22Rv1 (cell line): ENCODE data around the gene ABCB8.

ENCODE experiments used
- H3K27ac ChIP-seq: fragments of 450-650 bp; 2 replicates; pipeline ENCODE4 v1.5.1; 2017
- CTCF ChIP-seq: fragments of 450-650 bp; IDR thresholded peaks from 2 replicates; pipeline ENCODE4 v1.5.1; 2017; ENCODE audit warnings: mild to moderate bottlenecking
- ZFX ChIP-seq: fragments of 450-650 bp; IDR thresholded peaks from 2 replicates; pipeline ENCODE4 v1.6.1; 2017; ENCODE audit warnings: antibody characterized with exemption, borderline replicate concordance

The ABCB8 gene

GRCh38 chr7:151060113-151060415 lies 31.8 kb downstream of the ABCB8 start:
- TF ChIP-seq CTCF (peak; percentile 22; the same call in 1 of the 2 replicates), ZFX (no peak)
- peak overlapping the region; percentile 96 for H3K27ac ChIP-seq

DNA sequence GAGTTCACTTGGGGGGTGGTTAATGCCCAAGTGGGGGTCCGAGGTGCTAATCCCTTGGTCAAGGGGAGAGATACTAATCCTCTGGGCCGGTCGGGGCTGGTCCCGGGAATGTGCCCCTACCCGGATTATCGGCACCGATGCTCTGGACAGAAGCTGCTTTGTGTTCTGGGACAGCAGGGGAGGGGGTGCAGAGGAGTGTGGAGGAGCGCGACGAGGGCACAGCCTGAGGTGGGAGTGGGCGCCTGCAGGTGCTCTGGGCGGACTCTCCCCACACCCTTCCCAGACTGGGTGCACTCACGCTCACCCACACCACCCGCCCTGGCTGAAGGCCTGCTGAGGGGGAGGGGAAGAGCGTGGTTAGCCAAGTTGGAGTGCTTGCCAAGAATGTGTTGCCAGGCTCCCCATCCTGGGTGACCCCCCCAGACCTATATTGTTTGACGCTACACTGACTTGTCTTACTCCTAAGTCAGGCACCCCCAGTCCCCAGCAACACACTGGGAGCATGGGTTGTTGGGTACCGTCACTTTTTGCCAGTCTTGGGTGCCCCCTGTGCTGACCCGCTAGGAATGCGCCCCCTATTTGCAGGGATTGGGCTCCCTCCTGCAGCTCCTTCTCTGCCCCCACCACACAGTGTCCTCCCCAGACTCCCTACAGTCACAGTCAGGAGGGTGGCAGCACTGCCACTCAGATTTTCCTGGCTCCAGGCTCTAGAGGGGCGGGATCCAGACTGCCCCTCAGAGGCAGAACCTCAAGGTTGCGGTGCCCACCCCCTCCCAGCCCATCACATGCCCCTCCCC lies 32.4 kb downstream of the ABCB8 start:
- TF ChIP-seq ZFX (no peak), CTCF (no peak)
- H3K27ac ChIP-seq = peak overlapping the region; percentile 96

DNA sequence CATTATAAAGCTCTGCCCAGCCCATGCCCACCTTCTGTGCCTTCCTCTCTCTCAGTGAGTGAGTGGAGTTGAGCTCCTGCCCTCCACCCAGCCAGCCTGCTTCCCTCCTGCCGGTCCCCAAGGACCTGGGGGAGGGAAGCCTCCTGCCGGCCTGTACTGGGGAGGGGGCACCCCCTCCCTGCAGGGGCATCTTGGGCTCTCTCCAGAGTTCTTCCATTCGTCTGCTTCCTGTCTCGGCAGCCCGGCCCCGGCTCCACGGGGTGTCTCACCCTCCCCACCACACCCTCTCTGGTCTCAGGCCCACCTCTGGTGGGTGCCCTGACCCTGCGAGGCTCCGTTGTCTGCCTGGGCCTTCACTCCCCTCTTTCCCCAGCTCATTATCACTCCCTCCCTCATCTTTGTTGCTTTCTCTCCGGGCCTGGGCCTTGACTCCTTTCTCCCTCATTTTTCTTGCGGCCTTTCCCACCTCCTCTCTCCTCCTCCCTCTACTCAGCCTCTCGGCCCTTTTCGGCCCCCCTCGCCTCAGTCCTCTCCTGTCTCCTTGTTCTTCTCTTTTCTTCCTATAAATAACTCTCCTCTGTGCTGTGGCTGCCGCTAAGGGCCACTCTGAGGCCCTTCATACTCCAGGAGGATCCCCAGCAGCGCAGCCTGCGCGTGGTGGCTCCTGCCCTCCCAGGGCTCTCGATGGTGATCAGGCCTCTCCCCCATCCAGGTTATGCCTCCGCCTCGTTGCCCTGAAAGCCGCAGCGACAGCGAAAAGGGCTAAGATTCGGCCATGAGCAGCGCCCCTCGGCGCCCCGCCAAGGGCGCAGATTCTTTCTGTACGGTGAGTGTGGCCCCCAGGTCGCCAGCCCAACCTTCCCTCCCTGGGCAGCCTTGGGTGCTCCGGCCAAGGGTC lies 33.2 kb downstream of the ABCB8 start:
- peak overlapping the region; percentile 96 for H3K27ac ChIP-seq
- TF ChIP-seq ZFX (no peak), CTCF (no peak)

DNA sequence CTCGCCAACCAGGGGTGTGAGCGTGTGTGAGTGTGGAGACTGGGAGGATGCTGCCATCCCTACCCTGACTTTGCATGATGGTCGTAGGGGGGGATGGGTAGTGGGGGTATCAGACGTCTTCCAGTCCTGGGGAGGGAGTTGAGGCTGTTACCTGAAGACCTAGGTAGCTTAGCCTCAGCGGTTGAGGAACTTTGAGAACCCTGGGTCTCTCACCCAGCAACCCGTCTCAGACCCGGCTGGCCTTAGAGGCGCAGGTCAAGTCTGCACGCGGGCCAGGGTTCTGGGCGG lies 33.8 kb downstream of the ABCB8 start:
- TF ChIP-seq CTCF (no peak), ZFX (no peak)
- H3K27ac ChIP-seq = peak overlapping the region; percentile 96

- H3K27ac ChIP-seq = peak overlapping the region; percentile 96
- TF ChIP-seq ZFX (no peak), CTCF (no peak)
Observed at GRCh38 chr7:151062399-151063211, 34.4 kb downstream of the ABCB8 start.

DNA sequence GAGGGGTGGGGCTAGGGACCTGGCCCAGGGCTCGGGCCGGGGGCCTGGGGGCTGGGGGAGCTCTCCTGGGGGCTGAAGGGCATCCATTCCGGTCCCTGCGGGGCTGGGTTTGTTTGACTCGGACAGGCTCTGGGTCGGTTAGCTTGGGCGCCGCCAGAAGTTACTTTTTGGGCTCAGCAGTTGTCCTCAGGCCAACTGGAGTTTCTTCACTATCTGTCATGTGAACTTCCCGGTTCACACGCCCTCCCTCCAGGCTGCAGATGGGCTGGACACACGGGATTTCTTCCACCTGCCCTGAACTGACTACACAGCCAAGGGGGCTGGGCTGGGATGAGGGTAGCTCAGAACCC lies 34.9 kb downstream of the ABCB8 start:
- TF ChIP-seq CTCF = no peak
- peak overlapping the region; percentile 96 for H3K27ac ChIP-seq
